Gastroesophageal sphincter (tissue), 3 donors: Measurements from ENCODE around the gene PEAK1.

ENCODE experiments used
- POLR2A ChIP-seq, 2 donors: fragments of 450-650 bp; IDR thresholded peaks; one replicate each; pipeline ENCODE4 v1.6.1; 2017; ENCODE audit warnings: antibody characterized with exemption in 2 of 2, mild to moderate bottlenecking in 2 of 2, moderate library complexity in 1 of 2
- TF ChIP-seq, protein P1 (sequence below), 4 experiments: fragments of 200-600 bp in 2 of 4; fragments of 450-650 bp in 2 of 4; sonication (generic) in 1 of 4; IDR thresholded peaks; one replicate each; pipeline ENCODE4 v1.5.1; 2017 to 2019; ENCODE audit warnings: antibody characterized with exemption in 4 of 4, mild to moderate bottlenecking in 2 of 4, moderate library complexity in 2 of 4

DNA sequence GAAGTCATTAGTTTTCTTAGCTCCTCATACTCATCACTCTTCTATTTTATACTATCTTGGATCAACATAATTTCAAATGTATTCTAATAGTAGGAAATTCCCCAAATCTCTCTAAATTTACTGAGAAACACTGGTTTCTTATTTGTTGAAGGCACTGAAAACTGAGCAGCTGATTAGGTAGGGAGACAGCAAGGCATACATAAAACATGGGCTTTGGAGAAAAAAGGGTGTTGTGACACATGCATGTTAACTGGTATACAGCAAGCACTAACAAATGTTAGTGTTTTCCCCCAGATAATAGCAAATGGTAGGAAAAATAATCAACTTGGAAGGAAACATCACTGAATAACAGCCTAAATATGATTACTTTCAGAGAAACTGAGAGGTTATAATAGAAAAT, 223.5 kb downstream of the PEAK1 start:
- TF ChIP-seq, protein P1, sequence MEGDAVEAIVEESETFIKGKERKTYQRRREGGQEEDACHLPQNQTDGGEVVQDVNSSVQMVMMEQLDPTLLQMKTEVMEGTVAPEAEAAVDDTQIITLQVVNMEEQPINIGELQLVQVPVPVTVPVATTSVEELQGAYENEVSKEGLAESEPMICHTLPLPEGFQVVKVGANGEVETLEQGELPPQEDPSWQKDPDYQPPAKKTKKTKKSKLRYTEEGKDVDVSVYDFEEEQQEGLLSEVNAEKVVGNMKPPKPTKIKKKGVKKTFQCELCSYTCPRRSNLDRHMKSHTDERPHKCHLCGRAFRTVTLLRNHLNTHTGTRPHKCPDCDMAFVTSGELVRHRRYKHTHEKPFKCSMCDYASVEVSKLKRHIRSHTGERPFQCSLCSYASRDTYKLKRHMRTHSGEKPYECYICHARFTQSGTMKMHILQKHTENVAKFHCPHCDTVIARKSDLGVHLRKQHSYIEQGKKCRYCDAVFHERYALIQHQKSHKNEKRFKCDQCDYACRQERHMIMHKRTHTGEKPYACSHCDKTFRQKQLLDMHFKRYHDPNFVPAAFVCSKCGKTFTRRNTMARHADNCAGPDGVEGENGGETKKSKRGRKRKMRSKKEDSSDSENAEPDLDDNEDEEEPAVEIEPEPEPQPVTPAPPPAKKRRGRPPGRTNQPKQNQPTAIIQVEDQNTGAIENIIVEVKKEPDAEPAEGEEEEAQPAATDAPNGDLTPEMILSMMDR (IDR thresholded peaks at IDR 0.05) = no peak
- TF ChIP-seq POLR2A (IDR thresholded peaks at IDR 0.05) = no peak
